Common myeloid progenitor, CD34-positive (primary cell): ENCODE results near the gene ARMC2.
A peak's percentile ranks its signal among the peaks of the same experiment; 100 is the strongest.

Experiments used
- CTCF ChIA-PET: fragments of 350-600 bp; sonication (Branson Sonifier 250); formaldehyde crosslinking; loops from one replicate; lab custom pipeline; 2021; ENCODE audit warnings: antibody characterized with exemption; lab: Charles Lee
- POLR2A ChIA-PET: fragments of 350-600 bp; sonication (Branson Sonifier 250); formaldehyde crosslinking; loops from one replicate; lab custom pipeline; 2021; ENCODE audit warnings: antibody characterized with exemption; lab: Charles Lee
- DNase-seq, 3 donors: peaks; one replicate each; pipeline versions ENCODE4 v3.0.0 to v3.0.0-alpha.2; 2013
- H3K27ac ChIP-seq, 2 experiments: 1 replicate in 1 of 2; 2 replicates in 1 of 2; pipeline ENCODE4 v1.7.0; 2013; ENCODE audit warnings: inconsistent platforms in 2 of 2, low read length in 2 of 2, mild to moderate bottlenecking in 2 of 2, low read depth in 1 of 2, moderate library complexity in 1 of 2; ENCODE audit not compliant: severe bottlenecking in 2 of 2, insufficient read depth in 1 of 2, poor library complexity in 1 of 2
- H3K27me3 ChIP-seq, 5 experiments: replicated peaks in 2 of 5; 1 replicate in 3 of 5; 2 replicates in 2 of 5; pipeline versions ENCODE4 v1.6.1 to v1.7.0; 2013; ENCODE audit warnings: low read length in 4 of 5, mild to moderate bottlenecking in 2 of 5, moderate library complexity in 2 of 5, inconsistent platforms in 1 of 5; ENCODE audit not compliant: insufficient read depth in 5 of 5, control insufficient read depth in 4 of 5
- H3K36me3 ChIP-seq, 4 experiments: 1 replicate in 2 of 4; 2 replicates in 2 of 4; pipeline versions ENCODE4 v1.6.1 to v1.7.0; 2013; ENCODE audit warnings: low read length in 3 of 4, control low read depth in 1 of 4, mild to moderate bottlenecking in 1 of 4; ENCODE audit not compliant: control insufficient read depth in 4 of 4, insufficient read depth in 4 of 4
- H3K4me1 ChIP-seq, 4 experiments: 1 replicate in 3 of 4; 2 replicates in 1 of 4; pipeline versions ENCODE4 v1.6.1 to v1.7.1; 2013; ENCODE audit warnings: low read length in 3 of 4, mild to moderate bottlenecking in 3 of 4, control low read depth in 1 of 4, inconsistent platforms in 1 of 4, moderate library complexity in 1 of 4; ENCODE audit not compliant: control insufficient read depth in 4 of 4, insufficient read depth in 4 of 4; ENCODE audit errors: control extremely low read depth in 1 of 4
- H3K4me3 ChIP-seq, 7 experiments: 1 replicate in 4 of 7; 2 replicates in 3 of 7; pipeline versions ENCODE4 v1.5.1 to v1.7.0; 2013; ENCODE audit warnings: mild to moderate bottlenecking in 7 of 7, low read length in 6 of 7, moderate library complexity in 6 of 7, inconsistent platforms in 2 of 7, low read depth in 2 of 7, control low read depth in 1 of 7; ENCODE audit not compliant: insufficient read depth in 4 of 7, control insufficient read depth in 1 of 7; ENCODE audit errors: extremely low read depth in 1 of 7
- H3K9me3 ChIP-seq, 5 experiments: 1 replicate in 4 of 5; 2 replicates in 1 of 5; pipeline versions ENCODE4 v1.6.1 to v1.7.1; 2013; ENCODE audit warnings: low read length in 4 of 5, mild to moderate bottlenecking in 2 of 5, inconsistent platforms in 1 of 5, low read depth in 1 of 5, moderate library complexity in 1 of 5; ENCODE audit not compliant: control insufficient read depth in 4 of 5, insufficient read depth in 2 of 5; ENCODE audit errors: control extremely low read depth in 1 of 5
- WGBS: methylation state at CpG from one replicate; pipeline ENCODE4 v1.1.5; 2013; ENCODE audit not compliant: insufficient coverage; 5-methylcytosine and 5-hydroxymethylcytosine counted together

The ARMC2 gene

DNA sequence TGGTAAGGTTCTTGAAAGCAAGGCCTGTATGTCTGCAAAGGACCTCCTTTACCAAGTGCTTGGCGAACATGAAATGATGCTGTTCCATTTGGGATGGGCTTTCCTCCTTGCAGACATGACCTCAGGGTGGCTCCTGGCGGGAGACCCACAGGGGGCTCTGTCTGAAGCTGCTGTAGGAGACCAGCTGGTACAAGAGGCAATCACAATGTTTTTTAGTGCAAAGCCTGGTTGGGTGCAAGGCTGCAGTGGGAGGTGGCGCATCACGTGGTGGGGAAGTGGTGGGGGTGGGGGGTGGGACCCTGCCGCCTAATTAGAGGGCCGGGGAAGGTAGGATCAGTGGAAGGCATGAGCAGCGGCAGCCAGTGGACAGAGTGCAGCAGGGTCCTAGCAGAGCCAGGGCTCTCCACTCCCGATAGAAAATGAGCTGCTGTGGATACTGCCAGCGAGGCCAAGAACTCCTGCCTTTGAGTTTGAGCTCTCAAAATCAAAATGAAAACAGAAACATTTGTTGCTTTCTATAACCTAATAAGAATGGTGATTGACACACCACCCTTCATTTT, 9.1 kb upstream of the ARMC2 start:
- DNase-seq: no peak
- Histone ChIP-seq H3K4me1 (peaks cover 15 to 32% (median 24%) of the 10 kb centered on the region in 4 experiments), H3K9me3 (no peaks in the 10 kb centered on the region), H3K4me3 (no peak overlapping the region), H3K36me3 (no peaks in the 10 kb centered on the region), H3K27me3 (no peaks in the 10 kb centered on the region), H3K27ac (no peak overlapping the region)
- 72% methylated on average over 5 of the region's 9 CpGs for WGBS
- CTCF ChIA-PET: interaction anchor here (0.9 to 5.8 kb wide), 7 partner anchors 39 to 296 kb away, joined by 3 to 60 read pairs (median 4); no protein-coding TSS in a partner anchor
- POLR2A ChIA-PET: interaction anchor here (0.6 kb wide), 1 partner anchor 51 kb away, joined by 7 read pairs; no protein-coding TSS in a partner anchor

DNA sequence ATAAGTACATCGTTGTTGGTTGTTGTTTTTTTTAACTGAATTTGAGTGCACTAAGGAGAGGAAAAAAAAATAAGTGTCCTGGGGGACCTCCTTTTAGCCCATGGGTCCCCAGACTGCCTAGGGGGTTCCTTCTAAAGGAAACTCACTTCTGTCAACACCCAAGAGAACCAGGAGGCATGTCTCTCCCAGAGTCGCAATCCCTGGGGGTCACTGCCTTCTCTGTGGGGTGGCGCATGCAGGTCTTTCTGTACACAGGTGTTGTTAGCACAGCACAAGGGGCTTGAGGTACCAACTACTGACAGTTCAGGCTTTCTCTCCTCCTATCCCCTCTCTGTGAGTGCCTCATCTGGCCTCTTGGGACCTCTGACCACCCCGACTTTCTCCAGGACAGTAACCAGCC, 7.3 kb upstream of the ARMC2 start:
- ChIA-PET CTCF (interaction anchor here (1.3 kb wide), 1 partner anchor 232 kb away, joined by 3 read pairs; no protein-coding TSS in a partner anchor), POLR2A (no interaction called here)
- no peaks in the 10 kb centered on the region for H3K27me3 ChIP-seq
- DNase-seq: no peak
- no peak overlapping the region for H3K4me3 ChIP-seq
- H3K9me3 ChIP-seq: no peaks in the 10 kb centered on the region
- no peaks in the 10 kb centered on the region for H3K36me3 ChIP-seq
- WGBS: 92% methylated on average over 4 of the region's 4 CpGs
- no peak overlapping the region for H3K27ac ChIP-seq
- H3K4me1 ChIP-seq: peaks cover 15 to 37% (median 23%) of the 10 kb centered on the region in 4 experiments

DNA sequence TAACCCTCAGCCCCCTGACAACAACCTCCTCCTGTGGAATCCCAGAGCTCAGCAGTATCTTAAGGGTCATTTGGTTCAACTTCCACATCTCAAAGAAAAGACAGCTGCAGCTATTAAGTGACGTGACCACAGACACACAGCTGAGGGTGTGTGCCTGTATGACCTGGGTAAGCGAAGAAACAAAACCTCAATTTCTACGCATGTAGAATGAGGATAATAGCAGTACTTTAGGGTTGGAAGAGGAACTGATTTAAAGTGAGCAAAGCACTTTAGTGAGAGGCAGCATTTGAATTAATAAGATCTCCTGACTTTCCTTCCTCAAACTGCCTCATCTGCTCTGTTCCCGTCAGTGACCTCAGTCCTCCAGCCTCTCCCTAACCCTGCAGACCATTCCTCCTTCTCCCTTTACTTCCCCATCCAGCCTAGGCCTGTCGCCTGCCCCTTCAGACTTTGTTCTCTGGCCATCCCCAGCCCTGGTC, 6.8 kb upstream of the ARMC2 start:
- DNase-seq: peak in 2 of 3 donors; percentile 49 to 58
- H3K9me3 ChIP-seq: no peaks in the 10 kb centered on the region
- ChIA-PET POLR2A (no interaction called here), CTCF (interaction anchor here (1.3 kb wide), 1 partner anchor 232 kb away, joined by 3 read pairs; no protein-coding TSS in a partner anchor)
- WGBS: 53% methylated on average over 5 of the region's 5 CpGs
- H3K36me3 ChIP-seq: no peaks in the 10 kb centered on the region
- peaks cover 15 to 42% (median 25%) of the 10 kb centered on the region in 4 experiments for H3K4me1 ChIP-seq
- no peak overlapping the region for H3K4me3 ChIP-seq
- H3K27me3 ChIP-seq: no peaks in the 10 kb centered on the region
- H3K27ac ChIP-seq: no peak overlapping the region

DNA sequence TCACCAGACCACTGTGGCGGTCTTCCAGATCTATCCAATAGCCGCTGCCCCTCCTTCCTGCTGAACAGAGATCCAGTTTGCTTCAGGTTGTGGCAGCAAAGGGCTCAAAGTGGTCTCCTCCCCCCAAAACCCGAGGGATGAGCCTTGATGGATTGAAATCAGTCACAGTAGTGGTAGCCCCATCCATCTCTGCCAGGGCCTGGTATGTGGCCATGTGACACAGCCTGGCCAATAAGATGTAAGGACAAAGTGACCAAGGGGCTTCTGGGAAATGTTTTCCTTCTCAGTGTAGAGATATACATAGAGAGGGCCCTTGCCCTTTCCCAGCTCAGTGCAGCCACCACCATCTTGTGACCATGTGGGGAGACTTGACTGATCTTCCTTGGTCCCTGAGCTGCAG, 4.1 kb upstream of the ARMC2 start:
- DNase-seq: no peak
- Histone ChIP-seq H3K27ac (no peak overlapping the region), H3K4me1 (peaks cover 10 to 44% (median 19%) of the 10 kb centered on the region in 4 experiments), H3K27me3 (no peaks in the 10 kb centered on the region), H3K4me3 (no peak overlapping the region), H3K9me3 (no peaks in the 10 kb centered on the region), H3K36me3 (no peaks in the 10 kb centered on the region)
- ChIA-PET POLR2A (no interaction called here), CTCF (interaction anchor here (0.6 to 1.8 kb wide), 3 partner anchors 8 to 182 kb away, joined by 3 to 4 read pairs (median 4); no protein-coding TSS in a partner anchor)
- WGBS: 100% methylated on average over 2 of the region's 3 CpGs

DNA sequence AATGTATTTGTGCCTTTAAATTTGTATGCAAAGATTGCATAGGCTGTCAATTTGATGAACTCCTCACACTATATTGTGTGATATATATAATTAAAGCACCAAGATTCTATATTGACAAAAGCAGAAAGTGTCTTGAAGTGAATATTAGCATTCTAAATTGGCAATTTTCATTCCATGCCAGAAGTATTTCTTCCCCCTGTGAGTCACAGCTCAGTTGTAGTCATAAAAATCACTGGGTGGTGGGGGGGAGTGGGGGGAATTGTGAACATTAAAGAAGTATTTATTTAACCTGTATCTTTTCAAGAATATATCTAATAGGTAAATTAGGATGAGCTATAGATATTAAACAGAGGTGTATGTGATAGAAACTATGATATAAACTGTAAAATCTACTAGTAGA, 3.1 kb upstream of the ARMC2 start:
- Histone ChIP-seq H3K27me3 (no peaks in the 10 kb centered on the region), H3K36me3 (no peaks in the 10 kb centered on the region), H3K27ac (no peak overlapping the region), H3K4me1 (peaks cover 10 to 44% (median 22%) of the 10 kb centered on the region in 4 experiments), H3K9me3 (no peaks in the 10 kb centered on the region), H3K4me3 (no peak overlapping the region)
- POLR2A ChIA-PET: no interaction called here
- CTCF ChIA-PET: interaction anchor here (0.6 to 1.8 kb wide), 8 partner anchors 9 to 300 kb away, joined by 3 to 5 read pairs (median 4); no protein-coding TSS in a partner anchor
- no peak for DNase-seq

DNA sequence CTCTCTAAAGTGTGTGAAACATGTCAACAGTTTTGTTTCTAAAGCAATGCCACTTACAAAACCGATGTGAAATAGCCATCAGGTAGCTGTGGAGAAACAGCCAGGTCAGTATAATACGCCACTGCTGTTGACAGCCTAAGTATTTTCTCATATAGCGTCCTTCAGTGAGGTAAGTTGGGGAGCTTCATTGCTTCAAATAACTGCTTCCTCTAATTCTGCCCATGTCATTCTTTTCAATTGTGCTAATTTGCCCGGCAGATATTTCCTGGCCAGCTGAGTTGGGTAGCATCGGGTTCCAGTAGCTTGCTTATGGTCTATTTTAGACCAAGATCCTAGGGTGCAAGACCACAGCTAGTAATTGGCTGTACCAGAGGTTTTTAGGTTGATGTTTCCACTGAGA, 2.1 kb upstream of the ARMC2 start:
- DNase-seq: peak in 1 of 3 donors; percentile 45
- Histone ChIP-seq H3K27ac (no peak overlapping the region), H3K27me3 (no peaks in the 10 kb centered on the region), H3K36me3 (no peaks in the 10 kb centered on the region), H3K9me3 (no peaks in the 10 kb centered on the region), H3K4me3 (no peak overlapping the region), H3K4me1 (peaks cover 10 to 42% (median 21%) of the 10 kb centered on the region in 4 experiments)
- 49% methylated on average over 5 of the region's 5 CpGs for WGBS
- ChIA-PET CTCF (interaction anchor here (0.6 to 2.6 kb wide), 11 partner anchors 10 to 563 kb away, joined by 3 to 11 read pairs (median 4); no protein-coding TSS in a partner anchor), POLR2A (no interaction called here)

DNA sequence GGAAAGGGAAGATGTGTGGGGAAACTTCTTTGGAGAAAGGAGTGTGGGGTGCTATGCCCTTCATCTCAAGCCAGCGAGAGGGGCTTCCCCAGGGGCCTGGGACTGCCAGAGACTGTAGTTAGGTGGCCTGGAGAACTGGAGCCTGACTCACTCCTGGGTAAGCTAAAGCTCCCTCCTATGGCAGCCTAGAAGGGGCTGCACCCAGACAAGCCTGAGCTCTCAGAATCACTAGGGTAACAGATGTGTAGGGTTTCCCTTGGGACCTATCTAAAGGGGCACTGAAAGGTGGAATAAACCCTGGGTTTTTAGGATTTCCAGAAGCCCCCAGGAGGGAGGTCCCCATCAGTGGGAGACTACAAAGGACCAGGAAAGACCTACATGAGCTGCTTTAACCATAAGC, 1.6 kb upstream of the ARMC2 start:
- Histone ChIP-seq H3K27me3 (no peaks in the 10 kb centered on the region), H3K4me1 (peaks cover 10 to 37% (median 19%) of the 10 kb centered on the region in 4 experiments), H3K4me3 (no peak overlapping the region), H3K36me3 (no peaks in the 10 kb centered on the region), H3K9me3 (no peaks in the 10 kb centered on the region), H3K27ac (no peak overlapping the region)
- POLR2A ChIA-PET: no interaction called here
- CTCF ChIA-PET: interaction anchor here (0.6 to 2.6 kb wide), 9 partner anchors 11 to 564 kb away, joined by 3 to 11 read pairs (median 4); no protein-coding TSS in a partner anchor
- 100% methylated on average over 1 of the region's 1 CpG for WGBS
- peak in 1 of 3 donors; percentile 28 for DNase-seq
